CD4-positive, alpha-beta T cell treated with Interferon alpha-2 for 1 hour (primary cell): Measurements from ENCODE around the gene ARHGAP8.
"Not testable (repeated sequence)": the region's sequence is repeated elsewhere in the genome, so short reads cannot be mapped to it uniquely, and the experiment has no call there.

Experiments used
- DNase-seq, 2 donors: peaks; one replicate each; pipeline ENCODE4 v3.0.0-alpha.2; 2020 to 2022

ARHGAP8 gene

GRCh38 chr22:44726439-44726838 is 25.9 kb upstream of the ARHGAP8 start:
- no peak for DNase-seq

- DNase-seq = no peak
Observed at GRCh38 chr22:44727148-44727547, 25.2 kb upstream of the ARHGAP8 start.

- DNase-seq = no peak
Observed at GRCh38 chr22:44727709-44728108, 24.7 kb upstream of the ARHGAP8 start.

- no peak for DNase-seq
Observed at GRCh38 chr22:44728761-44729324, 23.5 kb upstream of the ARHGAP8 start.

- DNase-seq = peak in 1 of 2 donors; percentile 11
Observed at GRCh38 chr22:44729391-44730021, 22.9 kb upstream of the ARHGAP8 start.

GRCh38 chr22:44730022-44730393 is 22.4 kb upstream of the ARHGAP8 start:
- DNase-seq = no peak

- DNase-seq = no peak
Observed at GRCh38 chr22:44730490-44731356, 21.7 kb upstream of the ARHGAP8 start.

GRCh38 chr22:44731357-44731970 is 20.9 kb upstream of the ARHGAP8 start:
- DNase-seq = no peak

- no peak for DNase-seq
Observed at GRCh38 chr22:44732017-44732561, 20.3 kb upstream of the ARHGAP8 start.

GRCh38 chr22:44732661-44733060 is 19.7 kb upstream of the ARHGAP8 start:
- no peak for DNase-seq

- DNase-seq = no peak
Observed at GRCh38 chr22:44733426-44734106, 18.8 kb upstream of the ARHGAP8 start.

GRCh38 chr22:44734278-44734677 is 18.1 kb upstream of the ARHGAP8 start:
- DNase-seq = no peak

GRCh38 chr22:44734801-44735517 is 17.4 kb upstream of the ARHGAP8 start:
- DNase-seq = no peak

- DNase-seq = peak; percentile 70 to 82
Observed at GRCh38 chr22:44735518-44736428, 16.6 kb upstream of the ARHGAP8 start.

- no peak for DNase-seq
Observed at GRCh38 chr22:44736581-44737405, 15.6 kb upstream of the ARHGAP8 start.

GRCh38 chr22:44737406-44738346 is 14.7 kb upstream of the ARHGAP8 start:
- no peak for DNase-seq

GRCh38 chr22:44738347-44738715 is 14.0 kb upstream of the ARHGAP8 start:
- no peak for DNase-seq

GRCh38 chr22:44739024-44739423 is 13.4 kb upstream of the ARHGAP8 start:
- DNase-seq = no peak

- not testable (repeated sequence) for DNase-seq
Observed at GRCh38 chr22:44739666-44740065, 12.7 kb upstream of the ARHGAP8 start.
